ENCODE results near the gene DIPK1C.
"Not testable (repeated sequence)": the region's sequence is repeated elsewhere in the genome, so short reads cannot be mapped to it uniquely, and the experiment has no call there.

DNA sequence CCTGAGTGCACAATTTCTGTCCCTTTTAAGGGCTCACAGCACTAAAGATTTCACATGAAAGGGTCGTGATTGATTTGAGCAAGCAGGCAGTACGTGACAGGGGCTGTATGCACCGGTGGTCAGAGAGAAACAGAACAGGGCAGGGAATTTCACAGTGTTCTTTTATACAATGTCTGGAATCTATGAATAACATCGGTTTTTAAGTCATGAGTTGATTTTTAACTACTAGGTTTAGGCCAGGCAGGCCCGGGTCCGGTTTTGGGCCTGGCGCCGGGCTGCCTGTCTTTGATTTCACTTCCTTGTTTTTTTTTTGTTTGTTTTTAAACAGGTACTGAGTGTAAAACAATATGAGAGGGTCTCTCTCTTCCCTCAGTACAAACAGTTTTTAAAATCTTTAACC, 43.7 kb upstream of the DIPK1C start:
- TF ChIP-seq, protein P1, sequence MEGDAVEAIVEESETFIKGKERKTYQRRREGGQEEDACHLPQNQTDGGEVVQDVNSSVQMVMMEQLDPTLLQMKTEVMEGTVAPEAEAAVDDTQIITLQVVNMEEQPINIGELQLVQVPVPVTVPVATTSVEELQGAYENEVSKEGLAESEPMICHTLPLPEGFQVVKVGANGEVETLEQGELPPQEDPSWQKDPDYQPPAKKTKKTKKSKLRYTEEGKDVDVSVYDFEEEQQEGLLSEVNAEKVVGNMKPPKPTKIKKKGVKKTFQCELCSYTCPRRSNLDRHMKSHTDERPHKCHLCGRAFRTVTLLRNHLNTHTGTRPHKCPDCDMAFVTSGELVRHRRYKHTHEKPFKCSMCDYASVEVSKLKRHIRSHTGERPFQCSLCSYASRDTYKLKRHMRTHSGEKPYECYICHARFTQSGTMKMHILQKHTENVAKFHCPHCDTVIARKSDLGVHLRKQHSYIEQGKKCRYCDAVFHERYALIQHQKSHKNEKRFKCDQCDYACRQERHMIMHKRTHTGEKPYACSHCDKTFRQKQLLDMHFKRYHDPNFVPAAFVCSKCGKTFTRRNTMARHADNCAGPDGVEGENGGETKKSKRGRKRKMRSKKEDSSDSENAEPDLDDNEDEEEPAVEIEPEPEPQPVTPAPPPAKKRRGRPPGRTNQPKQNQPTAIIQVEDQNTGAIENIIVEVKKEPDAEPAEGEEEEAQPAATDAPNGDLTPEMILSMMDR (IDR thresholded peaks at IDR 0.05; ENCODE audit: insufficient read depth, low read length, poor library complexity, severe bottlenecking), result not testable (repeated sequence)
- TF ChIP-seq EZH2phosphoT487 (conservative IDR thresholded peaks at IDR 0.05; ENCODE audit: low read length), result not testable (repeated sequence)

All from SU-DHL-6 (cell line).